Ureter (tissue), 1 donor: Measurements from ENCODE around the gene IL12RB2. TPM values are rescaled to one million over a fixed set of nuclear protein-coding genes. Genes with fewer than 3 reads are reported as not detected.

Experiments
- DNase-seq: peaks from one replicate; pipeline ENCODE4 v3.0.0-alpha.2; 2020; ENCODE audit warnings: low spot score
- total RNA-seq: library from RNA; stranded (reverse); gene quantifications from one replicate; pipeline ENCODE4 v1.2.4, GENCODE V29; 2023
- donor health status: DM: yes; HTN: yes; CAD: no.

The IL12RB2 gene
- total RNA-seq, 1 donor from 2014 or later, result 0.60 TPM

GRCh38 chr1:67347688-67348472 is 40.2 kb downstream of the IL12RB2 start:
- no peak for DNase-seq

- DNase-seq, result no peak
Measured at GRCh38 chr1:67348586-67349252, 41.0 kb downstream of the IL12RB2 start.

GRCh38 chr1:67350783-67351182 is 43.1 kb downstream of the IL12RB2 start:
- no peak for DNase-seq

GRCh38 chr1:67352211-67352610 is 44.5 kb downstream of the IL12RB2 start:
- DNase-seq, result no peak

- DNase-seq, result no peak
Measured at GRCh38 chr1:67355745-67356424, 48.2 kb downstream of the IL12RB2 start.

- no peak for DNase-seq
Measured at GRCh38 chr1:67359592-67359991, 51.9 kb downstream of the IL12RB2 start.

- no peak for DNase-seq
Measured at GRCh38 chr1:67361641-67362040, 54.0 kb downstream of the IL12RB2 start.

GRCh38 chr1:67367370-67368045 is 59.8 kb downstream of the IL12RB2 start:
- no peak for DNase-seq

- no peak for DNase-seq
Measured at GRCh38 chr1:67368046-67368514, 60.4 kb downstream of the IL12RB2 start.

- no peak for DNase-seq
Measured at GRCh38 chr1:67371043-67371442, 63.4 kb downstream of the IL12RB2 start.

- no peak for DNase-seq
Measured at GRCh38 chr1:67371681-67372080, 64.0 kb downstream of the IL12RB2 start.

GRCh38 chr1:67372136-67372535 is 64.5 kb downstream of the IL12RB2 start:
- no peak for DNase-seq

GRCh38 chr1:67372898-67373297 is 65.2 kb downstream of the IL12RB2 start:
- no peak for DNase-seq

GRCh38 chr1:67376381-67376780 is 68.7 kb downstream of the IL12RB2 start:
- no peak for DNase-seq

- DNase-seq, result no peak
Measured at GRCh38 chr1:67377253-67377652, 69.6 kb downstream of the IL12RB2 start.

GRCh38 chr1:67381154-67381553 is 73.5 kb downstream of the IL12RB2 start:
- no peak for DNase-seq

GRCh38 chr1:67382292-67382691 is 74.6 kb downstream of the IL12RB2 start:
- no peak for DNase-seq

GRCh38 chr1:67383999-67384638 is 76.4 kb downstream of the IL12RB2 start:
- no peak for DNase-seq

- DNase-seq, result no peak
Measured at GRCh38 chr1:67390041-67390887, 82.6 kb downstream of the IL12RB2 start.

GRCh38 chr1:67393240-67393639 is 85.6 kb downstream of the IL12RB2 start:
- DNase-seq, result no peak

GRCh38 chr1:67393737-67394136 is 86.1 kb downstream of the IL12RB2 start:
- no peak for DNase-seq
